Liver (tissue), 9 donors: Measurements from ENCODE around the gene C14orf119. TPM values are rescaled to one million over a fixed set of nuclear protein-coding genes. Genes with fewer than 3 reads are reported as not detected.

Source experiments
- DNase-seq: peaks from one replicate; pipeline ENCODE4 v3.0.0-alpha.2; 2017; ENCODE audit warnings: low spot score
- H3K27ac ChIP-seq, 2 donors: one replicate each; pipeline ENCODE4 v1.7.0; 2013; ENCODE audit warnings: inconsistent platforms in 2 of 2, low read length in 2 of 2, control low read depth in 1 of 2, low read depth in 1 of 2, mild to moderate bottlenecking in 1 of 2
- H3K27me3 ChIP-seq, 4 donors: one replicate each; pipeline versions ENCODE4 v1.6.1 to v1.7.0; 2013; ENCODE audit warnings: low read length in 3 of 4, inconsistent platforms in 1 of 4, mild to moderate bottlenecking in 1 of 4, moderate library complexity in 1 of 4; ENCODE audit not compliant: control insufficient read depth in 4 of 4, insufficient read depth in 4 of 4
- H3K36me3 ChIP-seq, 4 donors: one replicate each; pipeline versions ENCODE4 v1.6.1 to v1.7.0; 2013; ENCODE audit warnings: low read length in 3 of 4, mild to moderate bottlenecking in 3 of 4, low read depth in 1 of 4, moderate library complexity in 1 of 4; ENCODE audit not compliant: control insufficient read depth in 4 of 4, insufficient read depth in 3 of 4
- H3K4me1 ChIP-seq, 4 donors: one replicate each; pipeline versions ENCODE4 v1.6.1 to v1.7.0; 2013; ENCODE audit warnings: low read length in 3 of 4, mild to moderate bottlenecking in 3 of 4, moderate library complexity in 1 of 4; ENCODE audit not compliant: control insufficient read depth in 4 of 4, insufficient read depth in 4 of 4
- H3K4me3 ChIP-seq, 3 donors: one replicate each; pipeline versions ENCODE4 v1.6.1 to v1.7.0; 2013; ENCODE audit warnings: low read length in 3 of 3, control low read depth in 1 of 3, low read depth in 1 of 3, mild to moderate bottlenecking in 1 of 3
- H3K9ac ChIP-seq, 2 donors: one replicate each; pipeline ENCODE4 v1.7.0; 2013; ENCODE audit warnings: low read length in 2 of 2, mild to moderate bottlenecking in 2 of 2, moderate library complexity in 2 of 2, control low read depth in 1 of 2, low read depth in 1 of 2
- H3K9me3 ChIP-seq, 4 donors: one replicate each; pipeline versions ENCODE4 v1.6.1 to v1.7.0; 2013; ENCODE audit warnings: low read length in 3 of 4; ENCODE audit not compliant: control insufficient read depth in 4 of 4
- FOXA2 ChIP-seq: IDR thresholded peaks from 2 replicates; pipeline ENCODE4 v1.6.1; 2016; ENCODE audit warnings: antibody characterized with exemption
- GABPA ChIP-seq, 2 donors: IDR thresholded peaks in 1 of 2; conservative IDR thresholded peaks in 1 of 2; 2 replicates each; pipeline ENCODE4 v1.6.1; 2016; ENCODE audit warnings: antibody characterized with exemption in 2 of 2, mild to moderate bottlenecking in 1 of 2, moderate library complexity in 1 of 2
- HNF4A ChIP-seq, 2 donors: conservative IDR thresholded peaks; 2 replicates each; pipeline ENCODE4 v1.6.1; 2016; ENCODE audit warnings: antibody characterized with exemption in 2 of 2, mild to moderate bottlenecking in 2 of 2
- HNF4G ChIP-seq: IDR thresholded peaks from 2 replicates; pipeline ENCODE4 v1.6.1; 2016; ENCODE audit warnings: antibody characterized with exemption
- JUND ChIP-seq, 2 donors: IDR thresholded peaks; 2 replicates each; pipeline ENCODE4 v1.6.1; 2016; ENCODE audit warnings: antibody characterized with exemption in 2 of 2
- NR2F2 ChIP-seq: IDR thresholded peaks from 2 replicates; pipeline ENCODE4 v1.6.1; 2016; ENCODE audit warnings: antibody characterized with exemption
- RAD21 ChIP-seq, 2 donors: IDR thresholded peaks; 2 replicates each; pipeline ENCODE4 v1.6.1; 2016; ENCODE audit warnings: antibody characterized with exemption in 2 of 2, mild to moderate bottlenecking in 2 of 2
- RXRA ChIP-seq, 2 donors: IDR thresholded peaks; 2 replicates each; pipeline ENCODE4 v1.6.1; 2017 to 2018; ENCODE audit warnings: antibody characterized with exemption in 2 of 2, mild to moderate bottlenecking in 1 of 2
- SP1 ChIP-seq: IDR thresholded peaks from 2 replicates; pipeline ENCODE4 v1.6.1; 2018; ENCODE audit warnings: antibody characterized with exemption, mild to moderate bottlenecking
- TAF1 ChIP-seq: conservative IDR thresholded peaks from 2 replicates; pipeline ENCODE4 v1.6.1; 2016; ENCODE audit warnings: antibody characterized with exemption, mild to moderate bottlenecking
- YY1 ChIP-seq: IDR thresholded peaks from 2 replicates; pipeline ENCODE4 v1.6.1; 2016; ENCODE audit warnings: antibody characterized with exemption, mild to moderate bottlenecking
- WGBS: extraction: QIAGEN DNeasy Blood & Tissue Kit; methylation state at CpG from one replicate; pipeline ENCODE4 v1.1.7; 2013; 5-methylcytosine and 5-hydroxymethylcytosine counted together
- polyA plus RNA-seq, 2 donors: library from polyadenylated mRNA; stranded (reverse) in 1 of 2; unstranded in 1 of 2; fragments of 200-250 nt in 1 of 2; fragments of >200 nt in 1 of 2; fragmentation: Nextera tagmentation in 1 of 2; extraction: Ambion mirVana in 1 of 2; gene quantifications; one replicate each; pipeline versions ENCODE4 v1.2.1 to v1.2.3, GENCODE V29; 2013 to 2015
- total RNA-seq, 2 donors: library from RNA; depleted of rRNA; stranded (reverse); fragments of >200 nt; gene quantifications; one replicate each; pipeline ENCODE4 v1.2.3, GENCODE V29; 2014
- TF ChIP-seq, protein P1 (sequence below): IDR thresholded peaks from 2 replicates; pipeline ENCODE4 v1.6.1; 2016; ENCODE audit warnings: antibody characterized with exemption
- TF ChIP-seq, protein P2 (sequence below): IDR thresholded peaks from 2 replicates; pipeline ENCODE4 v1.6.1; 2016; ENCODE audit warnings: antibody characterized with exemption
- TF ChIP-seq, protein P3 (sequence below): fragments of 150-350 bp; IDR thresholded peaks from 2 replicates; pipeline ENCODE4 v1.5.1; 2017; ENCODE audit warnings: improper control_type of control experiment, low read depth, low read length; ENCODE audit not compliant: missing input control
- TF ChIP-seq, protein P4 (sequence below): IDR thresholded peaks from 2 replicates; pipeline ENCODE4 v1.6.1; 2016; ENCODE audit warnings: antibody characterized with exemption
- donor health status: healthy.
- donor health status: healthy.
- donor health status: healthy.
- donor health status: healthy.
- donor health status: healthy.

Gene C14orf119
- total and polyA plus RNA-seq, 4 donors, result 9.0 to 27.1 (median 17.7) TPM

DNA sequence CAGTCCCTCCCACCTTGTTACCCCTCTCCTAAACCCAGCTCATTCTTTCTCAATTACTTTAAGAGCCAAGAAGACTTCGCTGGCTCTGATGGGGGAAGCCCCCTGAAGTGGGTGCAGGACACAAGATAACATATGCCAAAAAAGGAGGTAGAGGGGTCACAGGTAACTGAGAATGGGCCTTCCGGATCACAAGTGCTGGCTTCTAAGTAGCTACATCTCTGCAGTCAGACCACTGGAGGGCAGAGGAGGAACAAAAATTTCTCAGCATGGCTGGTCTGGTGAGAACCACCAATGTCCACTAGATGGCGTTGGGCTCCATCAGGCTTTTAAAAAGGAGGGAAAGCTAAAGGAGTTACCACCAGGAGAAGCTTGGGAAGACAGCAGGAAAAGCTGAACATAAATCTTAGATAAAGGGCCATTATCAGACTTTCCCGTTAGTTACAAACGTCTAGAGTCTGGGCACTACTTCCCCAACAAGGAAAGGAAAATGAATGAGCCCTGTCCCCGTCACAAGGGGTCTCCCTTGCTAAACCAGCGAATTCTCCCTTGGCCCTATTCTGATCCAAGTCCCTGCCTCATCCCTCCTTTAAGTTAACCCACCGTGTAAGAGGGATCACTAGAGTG, 26.4 kb upstream of the C14orf119 start:
- peak; percentile 79 for DNase-seq
- 33% methylated on average over 8 of the region's 8 CpGs for WGBS
- no peak overlapping the region for H3K4me3 ChIP-seq
- H3K9me3 ChIP-seq, result no peaks in the 10 kb centered on the region
- peaks cover 7 to 38% (median 31%) of the 10 kb centered on the region in 4 donors for H3K36me3 ChIP-seq
- no peak overlapping the region for H3K27ac ChIP-seq
- no peak for TF ChIP-seq NR2F2
- TF ChIP-seq SP1, result peak; percentile 9
- TF ChIP-seq, protein P1, sequence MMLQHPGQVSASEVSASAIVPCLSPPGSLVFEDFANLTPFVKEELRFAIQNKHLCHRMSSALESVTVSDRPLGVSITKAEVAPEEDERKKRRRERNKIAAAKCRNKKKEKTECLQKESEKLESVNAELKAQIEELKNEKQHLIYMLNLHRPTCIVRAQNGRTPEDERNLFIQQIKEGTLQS, result peak; percentile 45
- peak; percentile 58 for TF ChIP-seq YY1
- TF ChIP-seq TAF1, result no peak
- peak in 1 of 2 donors; percentile 22 for TF ChIP-seq RXRA (IDR thresholded peaks at IDR 0.05)
- no peak for TF ChIP-seq JUND (IDR thresholded peaks at IDR 0.05)
- no peak for TF ChIP-seq HNF4G
- TF ChIP-seq, protein P2, sequence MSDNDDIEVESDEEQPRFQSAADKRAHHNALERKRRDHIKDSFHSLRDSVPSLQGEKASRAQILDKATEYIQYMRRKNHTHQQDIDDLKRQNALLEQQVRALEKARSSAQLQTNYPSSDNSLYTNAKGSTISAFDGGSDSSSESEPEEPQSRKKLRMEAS, result no peak
- peak; percentile 94 for TF ChIP-seq RAD21 (IDR thresholded peaks at IDR 0.05)
- TF ChIP-seq, protein P3, sequence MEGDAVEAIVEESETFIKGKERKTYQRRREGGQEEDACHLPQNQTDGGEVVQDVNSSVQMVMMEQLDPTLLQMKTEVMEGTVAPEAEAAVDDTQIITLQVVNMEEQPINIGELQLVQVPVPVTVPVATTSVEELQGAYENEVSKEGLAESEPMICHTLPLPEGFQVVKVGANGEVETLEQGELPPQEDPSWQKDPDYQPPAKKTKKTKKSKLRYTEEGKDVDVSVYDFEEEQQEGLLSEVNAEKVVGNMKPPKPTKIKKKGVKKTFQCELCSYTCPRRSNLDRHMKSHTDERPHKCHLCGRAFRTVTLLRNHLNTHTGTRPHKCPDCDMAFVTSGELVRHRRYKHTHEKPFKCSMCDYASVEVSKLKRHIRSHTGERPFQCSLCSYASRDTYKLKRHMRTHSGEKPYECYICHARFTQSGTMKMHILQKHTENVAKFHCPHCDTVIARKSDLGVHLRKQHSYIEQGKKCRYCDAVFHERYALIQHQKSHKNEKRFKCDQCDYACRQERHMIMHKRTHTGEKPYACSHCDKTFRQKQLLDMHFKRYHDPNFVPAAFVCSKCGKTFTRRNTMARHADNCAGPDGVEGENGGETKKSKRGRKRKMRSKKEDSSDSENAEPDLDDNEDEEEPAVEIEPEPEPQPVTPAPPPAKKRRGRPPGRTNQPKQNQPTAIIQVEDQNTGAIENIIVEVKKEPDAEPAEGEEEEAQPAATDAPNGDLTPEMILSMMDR, result peak; percentile 100
- no peak overlapping the region for H3K9ac ChIP-seq
- H3K4me1 ChIP-seq, result peaks cover 2 to 29% (median 20%) of the 10 kb centered on the region in 4 donors
- no peaks in the 10 kb centered on the region for H3K27me3 ChIP-seq

DNA sequence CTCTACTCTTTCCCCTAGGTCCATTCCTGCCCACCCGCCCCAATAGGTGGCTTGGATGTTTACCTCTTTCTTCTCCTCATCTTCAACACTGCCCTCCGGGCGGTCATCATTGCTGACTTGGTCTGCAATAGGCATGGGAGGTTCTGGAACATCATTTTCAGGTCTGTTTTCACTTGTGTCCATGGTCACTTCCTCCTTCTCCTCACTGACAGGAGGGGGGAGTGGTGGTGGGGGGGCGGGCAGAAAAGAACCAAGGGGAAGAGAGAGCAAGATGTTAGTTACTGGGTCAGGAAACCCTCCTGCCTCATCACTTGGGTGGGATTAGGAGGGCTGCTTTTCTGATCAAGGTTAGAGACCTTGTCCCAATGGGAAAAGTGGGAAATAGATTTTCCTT, 25.9 kb upstream of the C14orf119 start:
- H3K4me3 ChIP-seq, result no peak overlapping the region
- DNase-seq, result no peak
- H3K9me3 ChIP-seq, result no peaks in the 10 kb centered on the region
- no peak for TF ChIP-seq SP1
- TF ChIP-seq, protein P4, sequence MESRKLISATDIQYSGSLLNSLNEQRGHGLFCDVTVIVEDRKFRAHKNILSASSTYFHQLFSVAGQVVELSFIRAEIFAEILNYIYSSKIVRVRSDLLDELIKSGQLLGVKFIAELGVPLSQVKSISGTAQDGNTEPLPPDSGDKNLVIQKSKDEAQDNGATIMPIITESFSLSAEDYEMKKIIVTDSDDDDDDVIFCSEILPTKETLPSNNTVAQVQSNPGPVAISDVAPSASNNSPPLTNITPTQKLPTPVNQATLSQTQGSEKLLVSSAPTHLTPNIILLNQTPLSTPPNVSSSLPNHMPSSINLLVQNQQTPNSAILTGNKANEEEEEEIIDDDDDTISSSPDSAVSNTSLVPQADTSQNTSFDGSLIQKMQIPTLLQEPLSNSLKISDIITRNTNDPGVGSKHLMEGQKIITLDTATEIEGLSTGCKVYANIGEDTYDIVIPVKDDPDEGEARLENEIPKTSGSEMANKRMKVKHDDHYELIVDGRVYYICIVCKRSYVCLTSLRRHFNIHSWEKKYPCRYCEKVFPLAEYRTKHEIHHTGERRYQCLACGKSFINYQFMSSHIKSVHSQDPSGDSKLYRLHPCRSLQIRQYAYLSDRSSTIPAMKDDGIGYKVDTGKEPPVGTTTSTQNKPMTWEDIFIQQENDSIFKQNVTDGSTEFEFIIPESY, result no peak
- TF ChIP-seq GABPA (IDR thresholded peaks at IDR 0.05 in 1 of 2, conservative IDR thresholded peaks at IDR 0.05 in 1 of 2), result no peak
- no peak for TF ChIP-seq HNF4A (conservative IDR thresholded peaks at IDR 0.05)
- no peak for TF ChIP-seq HNF4G
- TF ChIP-seq FOXA2, result no peak
- peaks cover 7 to 34% (median 28%) of the 10 kb centered on the region in 4 donors for H3K36me3 ChIP-seq
- no peak overlapping the region for H3K9ac ChIP-seq
- no peaks in the 10 kb centered on the region for H3K27me3 ChIP-seq
- 86% methylated on average over 4 of the region's 4 CpGs for WGBS
- peaks cover 2 to 29% (median 20%) of the 10 kb centered on the region in 4 donors for H3K4me1 ChIP-seq
- H3K27ac ChIP-seq, result no peak overlapping the region
